HEK293 (cell line): Measurements from ENCODE around the gene IVD.

Experiments used
- REPIN1 ChIP-seq: fragments of 450-650 bp; formaldehyde crosslinking; IDR thresholded peaks from 2 replicates; pipeline ENCODE4 v1.5.1; 2017; ENCODE audit warnings: missing biosample characterization, missing genetic modification characterization, low read depth
- SP3 ChIP-seq: fragments of 450-650 bp; formaldehyde crosslinking; IDR thresholded peaks from 2 replicates; pipeline ENCODE4 v1.5.1; 2016; ENCODE audit warnings: missing biosample characterization, missing genetic modification characterization
- ZBTB8A ChIP-seq: fragments of 450-650 bp; formaldehyde crosslinking; IDR thresholded peaks from 2 replicates; pipeline ENCODE4 v1.5.1; 2016; ENCODE audit warnings: missing biosample characterization, missing genetic modification characterization
- ZFP37 ChIP-seq: fragments of 450-650 bp; formaldehyde crosslinking; IDR thresholded peaks from 2 replicates; pipeline ENCODE4 v1.5.1; 2016; ENCODE audit warnings: missing biosample characterization, missing genetic modification characterization
- ZNF221 ChIP-seq: fragments of 450-650 bp; formaldehyde crosslinking; IDR thresholded peaks from 2 replicates; pipeline ENCODE4 v1.5.1; 2017; ENCODE audit warnings: missing biosample characterization, missing genetic modification characterization, borderline replicate concordance
- ZNF24 ChIP-seq: fragments of 450-650 bp; formaldehyde crosslinking; IDR thresholded peaks from 2 replicates; pipeline ENCODE4 v1.5.1; 2016; ENCODE audit warnings: missing biosample characterization, missing genetic modification characterization
- ZNF621 ChIP-seq: fragments of 450-650 bp; formaldehyde crosslinking; IDR thresholded peaks from 2 replicates; pipeline ENCODE4 v1.5.1; 2017; ENCODE audit warnings: missing biosample characterization, missing genetic modification characterization

DNA sequence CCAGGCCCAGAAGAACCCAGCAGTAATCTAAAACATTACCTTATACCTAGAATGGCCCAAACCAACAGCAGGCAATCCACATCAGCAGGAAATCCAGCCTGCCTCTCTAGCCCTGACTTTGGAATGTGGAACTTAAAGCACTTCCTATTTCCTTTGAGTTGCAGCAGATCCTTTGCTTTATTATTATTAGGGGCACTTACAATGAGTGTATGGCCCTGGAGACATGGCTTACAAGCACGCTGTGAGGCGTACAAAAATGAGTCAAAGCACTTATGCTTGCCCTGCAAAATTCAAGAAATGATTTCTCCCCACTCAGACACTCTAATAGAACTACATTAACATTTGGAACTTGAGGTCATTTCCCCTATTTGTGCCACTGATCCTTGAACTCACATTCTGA is 32.6 kb upstream of the IVD start:
- no peak for TF ChIP-seq ZNF621
- TF ChIP-seq REPIN1 (tag by site-specific recombination), result no peak
- TF ChIP-seq SP3 (tag by site-specific recombination), result no peak
- no peak for TF ChIP-seq ZFP37 (tag by site-specific recombination)
- no peak for TF ChIP-seq ZNF221 (tag by site-specific recombination)
- no peak for TF ChIP-seq ZBTB8A (tag by site-specific recombination)
- TF ChIP-seq ZNF24 (tag by site-specific recombination), result no peak
